ENCODE results near the gene EI24. TPM values are rescaled to one million over a fixed set of nuclear protein-coding genes. Genes with fewer than 3 reads are reported as not detected.
A peak's percentile ranks its signal among the peaks of the same experiment; 100 is the strongest.

EI24 gene
- total and polyA plus RNA-seq, 9 of the 15 experiments (the other 6 are each of a cell fraction or from before 2014, with no cell fraction given): 50.4 to 260 (median 168) TPM

DNA sequence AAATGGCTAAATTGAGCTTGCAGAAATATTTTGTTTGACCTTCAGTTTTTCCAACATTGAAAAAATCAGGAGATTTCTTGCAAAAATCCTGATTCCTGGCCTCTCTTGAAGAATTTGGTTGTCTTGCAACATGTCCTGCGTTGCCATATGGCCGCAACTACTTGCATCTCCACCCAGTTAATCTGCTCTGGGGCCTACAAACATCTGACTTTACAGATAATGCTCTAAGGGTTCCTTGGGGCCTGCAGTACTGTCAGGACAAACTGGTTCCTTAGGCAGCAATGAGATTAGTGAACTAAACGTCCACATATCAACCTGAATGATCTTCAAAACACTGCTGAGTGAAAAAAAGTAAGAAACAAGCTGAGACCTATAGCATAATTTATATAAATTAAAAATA is 36.6 kb upstream of the EI24 start (continued):
- TF ChIP-seq, protein P1, sequence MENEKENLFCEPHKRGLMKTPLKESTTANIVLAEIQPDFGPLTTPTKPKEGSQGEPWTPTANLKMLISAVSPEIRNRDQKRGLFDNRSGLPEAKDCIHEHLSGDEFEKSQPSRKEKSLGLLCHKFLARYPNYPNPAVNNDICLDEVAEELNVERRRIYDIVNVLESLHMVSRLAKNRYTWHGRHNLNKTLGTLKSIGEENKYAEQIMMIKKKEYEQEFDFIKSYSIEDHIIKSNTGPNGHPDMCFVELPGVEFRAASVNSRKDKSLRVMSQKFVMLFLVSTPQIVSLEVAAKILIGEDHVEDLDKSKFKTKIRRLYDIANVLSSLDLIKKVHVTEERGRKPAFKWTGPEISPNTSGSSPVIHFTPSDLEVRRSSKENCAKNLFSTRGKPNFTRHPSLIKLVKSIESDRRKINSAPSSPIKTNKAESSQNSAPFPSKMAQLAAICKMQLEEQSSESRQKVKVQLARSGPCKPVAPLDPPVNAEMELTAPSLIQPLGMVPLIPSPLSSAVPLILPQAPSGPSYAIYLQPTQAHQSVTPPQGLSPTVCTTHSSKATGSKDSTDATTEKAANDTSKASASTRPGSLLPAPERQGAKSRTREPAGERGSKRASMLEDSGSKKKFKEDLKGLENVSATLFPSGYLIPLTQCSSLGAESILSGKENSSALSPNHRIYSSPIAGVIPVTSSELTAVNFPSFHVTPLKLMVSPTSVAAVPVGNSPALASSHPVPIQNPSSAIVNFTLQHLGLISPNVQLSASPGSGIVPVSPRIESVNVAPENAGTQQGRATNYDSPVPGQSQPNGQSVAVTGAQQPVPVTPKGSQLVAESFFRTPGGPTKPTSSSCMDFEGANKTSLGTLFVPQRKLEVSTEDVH (IDR thresholded peaks at IDR 0.05; ENCODE audit: low read depth, partially characterized antibody): no peak
- TF ChIP-seq NR2C1 (IDR thresholded peaks at IDR 0.05) (no peak), NR2C1 (tag; IDR thresholded peaks at IDR 0.05) (no peak), GTF2A2 (tag; IDR thresholded peaks at IDR 0.05) (no peak), MBD2 (IDR thresholded peaks at IDR 0.05; ENCODE audit: borderline replicate concordance, low read depth) (0 out of 2 replicates have a peak, but pooled peaks have one; percentile 54), SIN3A (IDR thresholded peaks at IDR 0.05; ENCODE audit: borderline replicate concordance in 2 of 2, control insufficient read depth in 1 of 2, low read depth in 2 of 2, low read length in 2 of 2) (no peak), HES1 (IDR thresholded peaks at IDR 0.05; ENCODE audit: low read depth) (0 out of 2 replicates have a peak, but pooled peaks have one; percentile 27), NR4A1 (CRISPR knock-in tag; IDR thresholded peaks at IDR 0.05) (no peak), NR4A1 (tag; IDR thresholded peaks at IDR 0.05) (no peak), ZNF232 (CRISPR knock-in tag; IDR thresholded peaks at IDR 0.05) (no peak), EHMT2 (IDR thresholded peaks at IDR 0.05) (peak; percentile 73; the same call in 1 of the 2 replicates), ASH1L (IDR thresholded peaks at IDR 0.05; ENCODE audit: borderline replicate concordance, low read depth, partially characterized antibody) (no peak), RHOXF2B (CRISPR knock-in tag; conservative IDR thresholded peaks at IDR 0.05) (no peak), KHSRP (IDR thresholded peaks at IDR 0.05) (no peak), ZNF121 (CRISPR knock-in tag; conservative IDR thresholded peaks at IDR 0.05) (no peak), GATAD2B (IDR thresholded peaks at IDR 0.05; ENCODE audit: borderline replicate concordance) (peak; percentile 48; the same call in 1 of the 2 replicates), PCBP2 (IDR thresholded peaks at IDR 0.05; ENCODE audit: low read depth, low read length, poor library complexity, severe bottlenecking) (no peak), POLR2A (conservative IDR thresholded peaks at IDR 0.05) (no peak), IRF2 (CRISPR knock-in tag; IDR thresholded peaks at IDR 0.05) (no peak), PTRF (tag; IDR thresholded peaks at IDR 0.05) (no peak), ARID1B (IDR thresholded peaks at IDR 0.05) (peak; percentile 96), EGR1 (conservative IDR thresholded peaks at IDR 0.05) (no peak), ARID4B (CRISPR knock-in tag; IDR thresholded peaks at IDR 0.05) (no peak), RCOR1 (IDR thresholded peaks at IDR 0.05; ENCODE audit: borderline replicate concordance in 1 of 2, low read depth in 2 of 2, low read length in 2 of 2) (peak; percentile 83 to 91), CBFA2T3 (IDR thresholded peaks at IDR 0.05) (peak; percentile 96)
